Suprapubic skin (tissue), 4 donors: ENCODE results near the gene GMPR. TPM values are rescaled to one million over a fixed set of nuclear protein-coding genes. Genes with fewer than 3 reads are reported as not detected.
"Not testable (repeated sequence)": the region's sequence is repeated elsewhere in the genome, so short reads cannot be mapped to it uniquely, and the experiment has no call there.

ENCODE experiments used
- DNase-seq, 2 donors: peaks; one replicate each; pipeline ENCODE4 v3.0.0-alpha.2; 2019; ENCODE audit warnings: low spot score in 2 of 2
- H3K27ac ChIP-seq: fragments of 200-600 bp; sonication (generic); one replicate; pipeline ENCODE4 v1.5.1; 2019
- H3K27me3 ChIP-seq: fragments of 200-600 bp; sonication (generic); one replicate; pipeline ENCODE4 v1.5.1; 2019
- H3K36me3 ChIP-seq: fragments of 200-600 bp; sonication (generic); one replicate; pipeline ENCODE4 v1.5.1; 2019
- H3K4me1 ChIP-seq: fragments of 200-600 bp; sonication (generic); one replicate; pipeline ENCODE4 v1.5.1; 2019
- H3K4me3 ChIP-seq: fragments of 200-600 bp; sonication (generic); one replicate; pipeline ENCODE4 v1.5.1; 2019; ENCODE audit warnings: mild to moderate bottlenecking
- H3K9me3 ChIP-seq: fragments of 200-600 bp; sonication (generic); one replicate; pipeline ENCODE4 v1.5.1; 2019
- CTCF ChIP-seq, 2 donors: fragments of 200-600 bp in 1 of 2; fragments of 450-650 bp in 1 of 2; sonication (generic) in 1 of 2; IDR thresholded peaks; one replicate each; pipeline ENCODE4 v1.5.1; 2016 to 2019; ENCODE audit warnings: antibody characterized with exemption in 2 of 2, mild to moderate bottlenecking in 1 of 2, moderate library complexity in 1 of 2
- EP300 ChIP-seq: sonication (generic); formaldehyde crosslinking; IDR thresholded peaks from one replicate; pipeline ENCODE4 v1.6.1; 2017; ENCODE audit warnings: antibody characterized with exemption
- POLR2A ChIP-seq, 2 donors: fragments of 450-650 bp; IDR thresholded peaks; one replicate each; pipeline ENCODE4 v1.6.1; 2017; ENCODE audit warnings: antibody characterized with exemption in 2 of 2, mild to moderate bottlenecking in 2 of 2, moderate library complexity in 2 of 2
- POLR2AphosphoS5 ChIP-seq, 3 donors: sonication (generic); formaldehyde crosslinking; IDR thresholded peaks; one replicate each; pipeline ENCODE4 v1.6.1; 2017; ENCODE audit warnings: antibody characterized with exemption in 3 of 3
- WGBS: methylation state at CpG from one replicate; pipeline ENCODE4 v1.1.5; 2018; 5-methylcytosine and 5-hydroxymethylcytosine counted together
- total RNA-seq, 4 donors: library from RNA; depleted of rRNA; stranded (reverse); fragments of >200 nt; gene quantifications; one replicate each; pipeline ENCODE4 v1.1.0, GENCODE V29; 2016

GMPR gene
- total RNA-seq, 4 donors from 2014 or later: 4.9 to 16.4 (median 12.9) TPM

DNA sequence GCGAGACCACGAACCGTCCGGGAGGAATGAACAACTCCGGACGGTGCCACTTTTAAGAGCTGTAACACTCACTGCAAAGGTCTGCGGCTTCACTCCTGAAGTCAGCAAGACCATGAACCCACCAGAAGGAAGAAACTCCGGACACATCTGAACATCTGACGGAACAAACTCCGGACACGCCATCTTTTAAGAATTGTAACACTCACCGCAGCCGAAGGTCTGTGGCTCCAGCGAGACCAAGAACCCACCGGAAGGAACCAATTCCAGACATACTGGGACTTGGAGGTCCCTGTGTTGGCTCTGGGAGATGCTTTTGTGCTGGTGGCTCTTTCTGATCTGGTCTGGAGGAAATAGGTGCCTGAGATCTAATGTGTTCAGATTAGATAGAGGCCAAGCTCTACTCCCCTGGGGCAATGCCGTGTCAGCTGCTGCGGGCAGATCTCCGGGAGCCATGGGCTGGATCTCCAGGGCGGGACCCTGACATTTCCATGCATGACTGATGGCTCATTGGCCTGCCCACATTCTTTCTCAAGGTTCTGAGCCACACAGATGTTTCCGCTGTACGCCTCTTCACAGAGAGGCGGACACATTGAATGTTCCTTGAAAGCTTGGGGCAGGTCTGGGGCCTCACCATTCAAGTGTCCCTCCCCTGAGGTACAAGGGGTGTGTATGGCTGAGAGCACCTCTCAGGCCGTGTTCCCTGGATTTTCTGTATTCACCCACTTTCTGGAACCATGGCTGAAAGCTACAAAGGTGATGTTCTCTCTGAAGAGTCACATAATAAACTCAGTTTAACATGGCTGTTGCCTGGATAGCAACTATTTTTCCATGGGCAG is 29.3 kb downstream of the GMPR start:
- 91% methylated on average over 13 of the region's 23 CpGs for WGBS
- no peak overlapping the region for H3K4me3 ChIP-seq
- H3K4me1 ChIP-seq: no peaks in the 10 kb centered on the region
- H3K27me3 ChIP-seq: no peaks in the 10 kb centered on the region
- TF ChIP-seq EP300: no peak
- TF ChIP-seq POLR2AphosphoS5 (IDR thresholded peaks at IDR 0.05): no peak
- no peak for TF ChIP-seq CTCF (IDR thresholded peaks at IDR 0.05)
- no peak overlapping the region for H3K27ac ChIP-seq
- H3K36me3 ChIP-seq: no peaks in the 10 kb centered on the region
- DNase-seq: no peak
- H3K9me3 ChIP-seq: no peaks in the 10 kb centered on the region

DNA sequence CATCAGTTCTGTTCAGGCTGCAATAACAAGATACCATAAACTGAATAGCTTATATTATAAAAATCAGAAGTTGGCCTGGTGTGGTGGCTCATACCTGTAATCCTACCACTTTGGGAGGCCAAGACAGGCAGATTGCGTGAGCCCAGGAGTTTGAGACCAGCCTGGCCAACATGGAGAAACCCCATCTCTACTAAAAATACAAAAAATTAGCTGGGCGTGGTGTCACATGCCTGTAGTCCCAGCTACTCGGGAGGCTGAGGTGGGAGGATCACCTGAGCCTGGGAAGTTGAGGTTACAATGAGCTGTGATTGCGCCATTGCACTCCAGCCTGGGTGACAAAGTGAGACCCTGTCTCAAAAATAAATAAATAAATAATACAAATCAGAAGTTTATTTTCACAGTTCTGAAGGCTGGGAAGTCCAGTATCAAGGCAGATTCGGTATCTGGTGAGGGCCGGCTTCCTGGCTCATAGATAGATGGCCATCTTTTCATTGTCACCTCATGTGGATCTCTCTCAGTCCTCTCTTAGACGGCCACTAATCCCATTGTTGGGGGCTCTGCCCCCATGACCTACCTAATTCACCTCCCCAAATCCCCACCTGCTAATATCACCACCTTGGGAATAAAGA is 31.2 kb downstream of the GMPR start:
- DNase-seq, H3K27ac ChIP-seq, H3K9me3 ChIP-seq, H3K27me3 ChIP-seq, H3K36me3 ChIP-seq, H3K4me3 ChIP-seq, H3K4me1 ChIP-seq: not testable (repeated sequence)
- WGBS: 87% methylated on average over 7 of the region's 7 CpGs

GRCh38 chr6:16270178-16270794 is 31.9 kb downstream of the GMPR start:
- 90% methylated on average over 5 of the region's 5 CpGs for WGBS
- no peak overlapping the region for H3K4me3 ChIP-seq
- H3K27me3 ChIP-seq: no peaks in the 10 kb centered on the region
- H3K4me1 ChIP-seq: no peaks in the 10 kb centered on the region
- no peak for DNase-seq
- no peak overlapping the region for H3K27ac ChIP-seq
- no peak for TF ChIP-seq POLR2AphosphoS5 (IDR thresholded peaks at IDR 0.05)
- no peak for TF ChIP-seq EP300
- TF ChIP-seq POLR2A (IDR thresholded peaks at IDR 0.05): no peak
- TF ChIP-seq CTCF (IDR thresholded peaks at IDR 0.05): no peak
- no peaks in the 10 kb centered on the region for H3K9me3 ChIP-seq
- H3K36me3 ChIP-seq: no peaks in the 10 kb centered on the region

DNA sequence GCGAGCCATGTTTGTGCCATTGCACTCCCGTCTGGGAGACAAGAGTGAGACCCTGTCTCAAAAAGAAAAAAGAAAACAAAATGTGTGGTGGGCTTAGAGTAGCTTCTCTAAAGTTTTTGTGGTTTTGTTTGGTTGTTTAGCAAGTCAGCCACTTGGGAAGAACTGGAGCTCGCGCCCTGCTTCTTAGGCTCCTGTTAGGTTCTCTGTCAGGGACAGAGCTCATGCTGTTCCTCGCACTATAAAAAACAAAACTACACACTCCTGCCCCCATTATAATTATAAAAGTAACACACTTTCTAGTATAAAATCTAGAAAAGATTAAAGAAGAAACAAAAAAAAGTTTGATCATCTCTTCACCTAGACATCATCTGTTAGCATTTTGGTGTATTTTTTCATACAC is 33.0 kb downstream of the GMPR start:
- TF ChIP-seq CTCF (IDR thresholded peaks at IDR 0.05) (no peak), POLR2A (IDR thresholded peaks at IDR 0.05) (no peak), POLR2AphosphoS5 (IDR thresholded peaks at IDR 0.05) (no peak), EP300 (no peak)
- Histone ChIP-seq H3K27me3 (no peaks in the 10 kb centered on the region), H3K27ac (no peak overlapping the region), H3K4me3 (no peak overlapping the region), H3K36me3 (no peaks in the 10 kb centered on the region), H3K4me1 (no peaks in the 10 kb centered on the region), H3K9me3 (no peaks in the 10 kb centered on the region)
- DNase-seq: no peak
- WGBS: 95% methylated on average over 5 of the region's 5 CpGs

DNA sequence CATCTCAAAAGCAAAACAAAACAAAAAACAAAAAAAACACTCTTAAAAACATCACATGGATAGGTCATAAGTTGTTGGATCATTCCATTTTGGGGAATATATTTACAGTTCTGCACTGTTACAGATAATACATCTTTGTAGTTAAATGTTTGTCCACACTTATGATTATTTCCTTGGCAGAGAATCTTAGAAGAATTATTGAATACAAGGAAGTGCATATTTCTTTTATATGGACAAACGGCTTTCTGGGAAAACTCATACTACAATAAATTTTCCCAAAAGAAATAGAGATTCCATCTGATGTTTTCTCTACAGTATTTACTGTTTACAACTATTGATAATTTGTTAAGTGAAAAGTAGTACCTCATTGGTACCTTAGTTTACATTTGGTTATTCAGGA is 33.8 kb downstream of the GMPR start:
- Histone ChIP-seq H3K27me3 (no peaks in the 10 kb centered on the region), H3K9me3 (no peaks in the 10 kb centered on the region), H3K4me3 (no peak overlapping the region), H3K4me1 (peaks cover 5% of the 10 kb centered on the region), H3K27ac (no peak overlapping the region), H3K36me3 (no peaks in the 10 kb centered on the region)
- no peak for TF ChIP-seq POLR2A (IDR thresholded peaks at IDR 0.05)
- no peak for TF ChIP-seq CTCF (IDR thresholded peaks at IDR 0.05)
- no peak for TF ChIP-seq EP300
- no peak for TF ChIP-seq POLR2AphosphoS5 (IDR thresholded peaks at IDR 0.05)
- DNase-seq: no peak
- WGBS: 58% methylated on average over 1 of the region's 1 CpG
